IMR-90 (cell line): Measurements from ENCODE around the gene TIMM50. TPM values are rescaled to one million over a fixed set of nuclear protein-coding genes. Genes with fewer than 3 reads are reported as not detected.

Experiments used
- ATAC-seq: fragments of 200-7000 bp; cut with Tn5 transposase; 2 replicates; pipeline ENCODE4 v1.9.1; 2020; ENCODE audit warnings: low read depth, mild to moderate bottlenecking, moderate library complexity
- BruUV-seq: library from RNA; stranded (reverse); fragments of 400-500 nt; replicated peaks from 2 replicates; lab custom pipeline; 2021; lab: Mats Ljungman, UMichigan
- CTCF ChIA-PET: fragments of 300-600 bp; formaldehyde crosslinking; extraction: SDS; loops from one replicate; lab custom pipeline; 2021; ENCODE audit warnings: antibody characterized with exemption; lab: Yijun Ruan, JAX
- POLR2A ChIA-PET: fragments of 300-600 bp; sonication (Branson Sonifier 250); formaldehyde crosslinking; loops from one replicate; lab custom pipeline; 2022; ENCODE audit warnings: antibody characterized with exemption; ENCODE audit not compliant: unreplicated experiment; lab: Charles Lee
- DNase-seq: peaks from one replicate; pipeline ENCODE4 v3.0.0; 2013
- H2AFZ ChIP-seq: replicated peaks from 2 replicates; pipeline ENCODE3; 2013; ENCODE audit warnings: low read length, mild to moderate bottlenecking; ENCODE audit not compliant: poor library complexity
- H2AK5ac ChIP-seq: 2 replicates; pipeline ENCODE4 v1.6.1; 2013; ENCODE audit warnings: low read depth, low read length, inconsistent platforms
- H2AK9ac ChIP-seq: replicated peaks from 2 replicates; pipeline ENCODE3; 2013; ENCODE audit warnings: mild to moderate bottlenecking, low read depth, low read length, moderate library complexity; ENCODE audit not compliant: poor library complexity
- H2BK120ac ChIP-seq: 2 replicates; pipeline ENCODE4 v1.6.1; 2013; ENCODE audit warnings: low read depth, low read length, inconsistent platforms
- H2BK15ac ChIP-seq: 3 replicates; pipeline ENCODE4 v1.6.1; 2013; ENCODE audit warnings: low read depth, low read length, inconsistent platforms
- H2BK20ac ChIP-seq: 2 replicates; pipeline ENCODE4 v1.6.1; 2013; ENCODE audit warnings: low read depth, mild to moderate bottlenecking, inconsistent platforms, low read length, moderate library complexity
- H2BK5ac ChIP-seq: 2 replicates; pipeline ENCODE4 v1.6.1; 2013; ENCODE audit warnings: mild to moderate bottlenecking, low read depth, low read length, inconsistent platforms; ENCODE audit not compliant: poor library complexity, severe bottlenecking
- H3K14ac ChIP-seq: replicated peaks from 2 replicates; pipeline ENCODE4 v1.6.1; 2013; ENCODE audit warnings: low read depth, low read length, inconsistent platforms
- H3K18ac ChIP-seq: 2 replicates; pipeline ENCODE4 v1.6.1; 2013; ENCODE audit warnings: low read depth, low read length, control low read depth
- H3K23ac ChIP-seq: 2 replicates; pipeline ENCODE4 v1.6.1; 2013; ENCODE audit warnings: low read depth, low read length, inconsistent platforms
- H3K27ac ChIP-seq: 2 replicates; pipeline ENCODE4 v1.5.1; 2013; ENCODE audit warnings: mild to moderate bottlenecking, control low read depth, low read length; ENCODE audit not compliant: insufficient read depth
- H3K27me3 ChIP-seq: 2 replicates; pipeline ENCODE4 v1.6.1; 2013; ENCODE audit warnings: low read length; ENCODE audit not compliant: control insufficient read depth, insufficient read depth
- H3K36me3 ChIP-seq: 2 replicates; pipeline ENCODE4 v1.6.1; 2013; ENCODE audit warnings: low read length, mixed read lengths; ENCODE audit not compliant: control insufficient read depth, insufficient read depth
- H3K4ac ChIP-seq: 2 replicates; pipeline ENCODE4 v1.6.1; 2013; ENCODE audit warnings: low read depth, low read length, inconsistent platforms
- H3K4me1 ChIP-seq: 2 replicates; pipeline ENCODE4 v1.6.1; 2013; ENCODE audit warnings: low read length, mixed read lengths; ENCODE audit not compliant: control insufficient read depth, insufficient read depth
- H3K4me2 ChIP-seq: 2 replicates; pipeline ENCODE4 v1.6.1; 2013; ENCODE audit warnings: low read depth, mild to moderate bottlenecking, control low read depth, low read length, moderate library complexity
- H3K4me3 ChIP-seq: 2 replicates; pipeline ENCODE4 v1.5.1; 2013; ENCODE audit warnings: low read depth, mild to moderate bottlenecking, control low read depth, low read length, moderate library complexity; ENCODE audit not compliant: insufficient read depth
- H3K56ac ChIP-seq: 2 replicates; pipeline ENCODE4 v1.6.1; 2013; ENCODE audit warnings: low read length, inconsistent platforms; ENCODE audit not compliant: insufficient read depth; ENCODE audit errors: extremely low read depth
- H3K79me1 ChIP-seq, 2 experiments: 2 replicates each; pipeline ENCODE4 v1.6.1; 2013; ENCODE audit warnings: low read length in 2 of 2, inconsistent platforms in 1 of 2, low read depth in 1 of 2
- H3K9ac ChIP-seq: 2 replicates; pipeline ENCODE4 v1.6.1; 2013; ENCODE audit warnings: low read depth, low read length, control low read depth
- H3K9me1 ChIP-seq: 2 replicates; pipeline ENCODE4 v1.6.1; 2013; ENCODE audit warnings: low read length, inconsistent platforms; ENCODE audit not compliant: insufficient read depth
- H3K9me3 ChIP-seq: 2 replicates; pipeline ENCODE4 v1.6.1; 2013; ENCODE audit warnings: low read length; ENCODE audit not compliant: control insufficient read depth, insufficient read depth
- H4K20me1 ChIP-seq: 2 replicates; pipeline ENCODE4 v1.6.1; 2013; ENCODE audit warnings: low read length, inconsistent platforms; ENCODE audit not compliant: insufficient read depth
- H4K5ac ChIP-seq: 2 replicates; pipeline ENCODE4 v1.6.1; 2013; ENCODE audit warnings: mild to moderate bottlenecking, low read depth, low read length, control low read depth
- H4K8ac ChIP-seq, 2 experiments: 2 replicates each; pipeline ENCODE4 v1.6.1; 2013; ENCODE audit warnings: low read depth in 2 of 2, low read length in 2 of 2, control low read depth in 1 of 2, inconsistent platforms in 1 of 2
- H4K91ac ChIP-seq: 2 replicates; pipeline ENCODE4 v1.6.1; 2013; ENCODE audit warnings: low read depth, low read length, inconsistent platforms; ENCODE audit not compliant: insufficient read depth
- BHLHE40 ChIP-seq: fragments of 150-350 bp; IDR thresholded peaks from 2 replicates; pipeline ENCODE4 v1.6.1; 2016; ENCODE audit warnings: mild to moderate bottlenecking, low read depth, low read length
- CEBPB ChIP-seq: IDR thresholded peaks from 2 replicates; pipeline ENCODE4 v1.6.1; 2012; ENCODE audit warnings: low read depth, low read length, improper control_type of control experiment
- CHD1 ChIP-seq: IDR thresholded peaks from 2 replicates; pipeline ENCODE4 v1.6.1; 2012; ENCODE audit warnings: low read depth, low read length, improper control_type of control experiment
- FOS ChIP-seq: fragments of 150-350 bp; IDR thresholded peaks from 2 replicates; pipeline ENCODE4 v1.6.1; 2016; ENCODE audit warnings: low read depth, low read length
- MAFK ChIP-seq: IDR thresholded peaks from 2 replicates; pipeline ENCODE4 v1.6.1; 2012; ENCODE audit warnings: low read depth, low read length, improper control_type of control experiment
- MAZ ChIP-seq: IDR thresholded peaks from 2 replicates; pipeline ENCODE4 v1.6.1; 2012; ENCODE audit warnings: low read depth, mild to moderate bottlenecking, low read length, improper control_type of control experiment, moderate library complexity, borderline replicate concordance
- MXI1 ChIP-seq: IDR thresholded peaks from 2 replicates; pipeline ENCODE4 v1.6.1; 2012; ENCODE audit warnings: low read depth, mild to moderate bottlenecking, low read length, moderate library complexity, borderline replicate concordance
- NFE2L2 ChIP-seq: fragments of 150-350 bp; IDR thresholded peaks from 2 replicates; pipeline ENCODE4 v1.6.1; 2016; ENCODE audit warnings: low read depth, mild to moderate bottlenecking, low read length
- POLR2A ChIP-seq: IDR thresholded peaks from 2 replicates; pipeline ENCODE4 v1.6.1; 2012; ENCODE audit warnings: mild to moderate bottlenecking, low read depth, low read length
- RAD21 ChIP-seq: IDR thresholded peaks from 2 replicates; pipeline ENCODE4 v1.6.1; 2012; ENCODE audit warnings: low read length, improper control_type of control experiment
- RCOR1 ChIP-seq: IDR thresholded peaks from 2 replicates; pipeline ENCODE4 v1.6.1; 2012; ENCODE audit warnings: mild to moderate bottlenecking, low read length, improper control_type of control experiment; ENCODE audit not compliant: insufficient replicate concordance
- RFX5 ChIP-seq: IDR thresholded peaks from 2 replicates; pipeline ENCODE4 v1.8.0; 2012; ENCODE audit warnings: low read depth, mild to moderate bottlenecking, low read length, moderate library complexity
- SMC3 ChIP-seq: fragments of 150-350 bp; IDR thresholded peaks from 2 replicates; pipeline ENCODE4 v1.6.1; 2016; ENCODE audit warnings: low read depth, mild to moderate bottlenecking, antibody characterized with exemption, low read length, moderate library complexity
- WGBS, 2 experiments: methylation state at CpG; one replicate each; pipeline versions ENCODE4 v1.1.5 to v1.1.7; 2013; ENCODE audit warnings: missing lambda C conversion rate in 2 of 2; ENCODE audit not compliant: insufficient read length in 1 of 2; ENCODE audit errors: extremely low coverage in 2 of 2; 5-methylcytosine and 5-hydroxymethylcytosine counted together
- dilution Hi-C: fragments of 300-500 bp; cut with HindIII; formaldehyde crosslinking; loops from one replicate; pipeline ENCODE4 v1.14.3; 2018; ENCODE audit warnings: low sequenced_read_pairs; ENCODE audit not compliant: unreplicated experiment
- in situ Hi-C: fragments of 300-500 bp; cut with MboI; formaldehyde crosslinking; loops from 3 replicates; pipeline ENCODE4 v1.14.3; 2019; ENCODE audit warnings: low sequenced_read_pairs, inconsistent platforms, mixed read lengths
- intact Hi-C: fragments of 100-400 bp; cut with micrococcal nuclease; formaldehyde crosslinking; loops from 2 replicates; pipeline ENCODE4 v1.10.0; 2022
- polyA plus RNA-seq, 3 experiments: library from polyadenylated mRNA; depleted of rRNA; stranded (reverse); fragments of >200 nt; gene quantifications; 2 replicates each; pipeline ENCODE4 v1.2.3, GENCODE V29; 2012; ENCODE audit warnings: low replicate concordance in 1 of 3
- total RNA-seq: library from RNA; depleted of rRNA; stranded (reverse); fragments of >200 nt; gene quantifications from 2 replicates; pipeline ENCODE4 v1.2.3, GENCODE V29; 2012
- TF ChIP-seq, protein P1 (sequence below): fragments of 150-350 bp; IDR thresholded peaks from 2 replicates; pipeline ENCODE4 v1.6.1; 2016; ENCODE audit warnings: low read depth, mild to moderate bottlenecking, low read length, moderate library complexity, borderline replicate concordance
- TF ChIP-seq, protein P2 (sequence below): conservative IDR thresholded peaks from 2 replicates; pipeline ENCODE4 v1.5.1; 2012; ENCODE audit warnings: mild to moderate bottlenecking, low read depth, low read length, improper control_type of control experiment
- TF ChIP-seq, protein P3 (sequence below): fragments of 150-350 bp; IDR thresholded peaks from 2 replicates; pipeline ENCODE4 v1.6.1; 2017; ENCODE audit warnings: mild to moderate bottlenecking, antibody characterized with exemption, low read length, low read depth

Gene TIMM50
- total and polyA plus RNA-seq, 2 of the 4 experiments (the other 2 are of a cell fraction): 52.0 to 76.8 TPM

DNA sequence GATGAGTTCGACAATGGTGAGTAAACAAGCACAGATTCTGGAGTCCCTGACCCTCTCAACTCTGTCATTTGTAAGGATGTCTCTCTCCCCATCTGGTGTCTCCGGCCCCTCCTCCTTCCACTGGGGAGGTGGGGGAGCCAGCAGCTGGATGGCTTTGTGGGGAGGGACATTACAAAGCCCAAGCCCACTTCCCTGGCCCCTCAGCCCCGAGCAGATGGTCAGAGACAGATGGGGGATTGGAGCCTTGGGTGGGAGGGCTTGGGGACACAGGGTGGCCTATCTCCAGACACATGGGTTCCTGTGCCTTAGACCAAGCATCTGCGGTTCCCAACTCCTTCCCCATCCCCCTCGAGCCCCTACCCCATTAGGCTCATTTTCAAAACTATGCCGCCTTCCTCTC, 2.5 kb downstream of the TIMM50 start:
- Histone ChIP-seq H2BK15ac (no peak overlapping the region), H4K20me1 (peaks cover 11% of the 10 kb centered on the region; the same call in 1 of the 2 replicates), H3K4me3 (no peak overlapping the region), H3K36me3 (peaks cover 17% of the 10 kb centered on the region), H3K9me3 (no peaks in the 10 kb centered on the region), H3K23ac (no peak overlapping the region), H3K14ac (no peak overlapping the region), H3K27ac (no peak overlapping the region), H3K56ac (no peak overlapping the region), H2BK5ac (no peak overlapping the region), H3K9me1 (no peaks in the 10 kb centered on the region), H3K4me2 (no peak overlapping the region), H2AK5ac (no peak overlapping the region), H4K5ac (no peak overlapping the region), H2BK20ac (no peak overlapping the region), H3K27me3 (no peaks in the 10 kb centered on the region), H3K4ac (no peak overlapping the region), H3K18ac (no peak overlapping the region), H4K91ac (no peak overlapping the region), H4K8ac (no peak overlapping the region), H3K9ac (no peak overlapping the region), H2BK120ac (no peak overlapping the region), H2AK9ac (no peak overlapping the region), H3K79me1 (peaks cover 32 to 33% of the 10 kb centered on the region in 2 experiments), H2AFZ (no peak overlapping the region), H3K4me1 (peaks cover 9% of the 10 kb centered on the region)
- ChIA-PET CTCF (no interaction called here), POLR2A (no interaction called here)
- DNase-seq (no peak), ATAC-seq (no peak)
- dilution Hi-C loops: no loop called here
- intact Hi-C loops: no loop called here
- in situ Hi-C loops: no loop called here
- TF ChIP-seq RCOR1 (no peak), MAFK (no peak), BHLHE40 (no peak), MAZ (no peak), POLR2A (no peak), NFE2L2 (no peak), CHD1 (no peak), RAD21 (no peak), SMC3 (no peak), FOS (no peak), MXI1 (no peak), RFX5 (no peak), CEBPB (no peak)
- TF ChIP-seq, protein P1, sequence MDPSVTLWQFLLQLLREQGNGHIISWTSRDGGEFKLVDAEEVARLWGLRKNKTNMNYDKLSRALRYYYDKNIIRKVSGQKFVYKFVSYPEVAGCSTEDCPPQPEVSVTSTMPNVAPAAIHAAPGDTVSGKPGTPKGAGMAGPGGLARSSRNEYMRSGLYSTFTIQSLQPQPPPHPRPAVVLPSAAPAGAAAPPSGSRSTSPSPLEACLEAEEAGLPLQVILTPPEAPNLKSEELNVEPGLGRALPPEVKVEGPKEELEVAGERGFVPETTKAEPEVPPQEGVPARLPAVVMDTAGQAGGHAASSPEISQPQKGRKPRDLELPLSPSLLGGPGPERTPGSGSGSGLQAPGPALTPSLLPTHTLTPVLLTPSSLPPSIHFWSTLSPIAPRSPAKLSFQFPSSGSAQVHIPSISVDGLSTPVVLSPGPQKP: no peak
- TF ChIP-seq, protein P2, sequence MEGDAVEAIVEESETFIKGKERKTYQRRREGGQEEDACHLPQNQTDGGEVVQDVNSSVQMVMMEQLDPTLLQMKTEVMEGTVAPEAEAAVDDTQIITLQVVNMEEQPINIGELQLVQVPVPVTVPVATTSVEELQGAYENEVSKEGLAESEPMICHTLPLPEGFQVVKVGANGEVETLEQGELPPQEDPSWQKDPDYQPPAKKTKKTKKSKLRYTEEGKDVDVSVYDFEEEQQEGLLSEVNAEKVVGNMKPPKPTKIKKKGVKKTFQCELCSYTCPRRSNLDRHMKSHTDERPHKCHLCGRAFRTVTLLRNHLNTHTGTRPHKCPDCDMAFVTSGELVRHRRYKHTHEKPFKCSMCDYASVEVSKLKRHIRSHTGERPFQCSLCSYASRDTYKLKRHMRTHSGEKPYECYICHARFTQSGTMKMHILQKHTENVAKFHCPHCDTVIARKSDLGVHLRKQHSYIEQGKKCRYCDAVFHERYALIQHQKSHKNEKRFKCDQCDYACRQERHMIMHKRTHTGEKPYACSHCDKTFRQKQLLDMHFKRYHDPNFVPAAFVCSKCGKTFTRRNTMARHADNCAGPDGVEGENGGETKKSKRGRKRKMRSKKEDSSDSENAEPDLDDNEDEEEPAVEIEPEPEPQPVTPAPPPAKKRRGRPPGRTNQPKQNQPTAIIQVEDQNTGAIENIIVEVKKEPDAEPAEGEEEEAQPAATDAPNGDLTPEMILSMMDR: no peak
- TF ChIP-seq, protein P3, sequence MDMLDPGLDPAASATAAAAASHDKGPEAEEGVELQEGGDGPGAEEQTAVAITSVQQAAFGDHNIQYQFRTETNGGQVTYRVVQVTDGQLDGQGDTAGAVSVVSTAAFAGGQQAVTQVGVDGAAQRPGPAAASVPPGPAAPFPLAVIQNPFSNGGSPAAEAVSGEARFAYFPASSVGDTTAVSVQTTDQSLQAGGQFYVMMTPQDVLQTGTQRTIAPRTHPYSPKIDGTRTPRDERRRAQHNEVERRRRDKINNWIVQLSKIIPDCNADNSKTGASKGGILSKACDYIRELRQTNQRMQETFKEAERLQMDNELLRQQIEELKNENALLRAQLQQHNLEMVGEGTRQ: no peak
- WGBS, 2 experiments: no CpG with 5 or more reads among the region's 6 CpGs
- BruUV-seq: no TSS peak
